Smooth muscle cell of the brain vasculature (primary cell): ENCODE data around the gene ZNF2.

Source experiments
- DNase-seq: peaks from one replicate; pipeline ENCODE4 v3.0.0-alpha.2; 2012; ENCODE audit warnings: low read depth, low spot score

The ZNF2 gene

GRCh38 chr2:95206096-95206495 lies 40.5 kb downstream of the ZNF2 start:
- DNase-seq = no peak

- peak; percentile 39 for DNase-seq
Observed at GRCh38 chr2:95207111-95207961, 41.7 kb downstream of the ZNF2 start, which contains the start of gene ZNF892. TSS of gene ZNF892 (plus strand) at chr2:95207521. CDS start at chr2:95207816, 295 bp downstream.

- no peak for DNase-seq
Observed at GRCh38 chr2:95208106-95208505, 42.5 kb downstream of the ZNF2 start.

- DNase-seq = no peak
Observed at GRCh38 chr2:95215018-95215612, 49.5 kb downstream of the ZNF2 start.

GRCh38 chr2:95220449-95220848 lies 54.8 kb downstream of the ZNF2 start:
- no peak for DNase-seq

- no peak for DNase-seq
Observed at GRCh38 chr2:95225658-95226057, 60.0 kb downstream of the ZNF2 start.

GRCh38 chr2:95231723-95232122 lies 66.1 kb downstream of the ZNF2 start:
- DNase-seq = peak; percentile 9

GRCh38 chr2:95232232-95232631 lies 66.6 kb downstream of the ZNF2 start:
- no peak for DNase-seq
